ENCODE measurements around the gene PSME3. TPM values are rescaled to one million over a fixed set of nuclear protein-coding genes. Genes with fewer than 3 reads are reported as not detected.

PSME3 gene
- total RNA-seq, 2 donors from 2014 or later, result 89.7 to 104 TPM

- DNase-seq, result no peak
- intact Hi-C loops (cut with DNase I, micrococcal nuclease), result no loop called here
- ATAC-seq, result no peak
Measured at GRCh38 chr17:42809250-42809649, 23.9 kb upstream of the PSME3 start.

GRCh38 chr17:42814633-42815399 lies 18.4 kb upstream of the PSME3 start:
- ATAC-seq, result no peak
- DNase-seq, result no peak
- intact Hi-C loops (cut with DNase I, micrococcal nuclease), result no loop called here

DNA sequence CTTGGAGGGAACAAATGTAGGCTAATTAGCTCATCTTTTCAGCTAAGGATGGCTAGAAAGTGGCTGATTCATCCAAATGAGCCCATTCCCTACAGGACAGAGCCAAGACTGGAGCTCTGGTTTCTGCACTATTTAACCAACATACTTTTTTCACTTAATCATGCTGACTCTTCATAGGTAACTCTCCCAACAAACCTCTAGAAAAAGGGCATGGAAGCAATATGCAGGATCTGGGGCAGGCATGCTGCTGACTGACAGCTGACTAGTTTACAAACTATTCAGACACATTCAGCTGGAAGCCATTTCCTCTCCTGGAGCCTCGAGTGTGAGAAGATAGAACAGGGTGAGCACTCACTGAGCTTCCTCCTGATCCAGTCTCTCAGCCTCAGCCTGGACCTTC lies 15.3 kb upstream of the PSME3 start:
- intact Hi-C loops (cut with DNase I, micrococcal nuclease), result no loop called here
- DNase-seq (no peak), ATAC-seq (no peak)

- intact Hi-C loops (cut with DNase I, micrococcal nuclease), result no loop called here
- no peak for DNase-seq
- ATAC-seq, result no peak
Measured at GRCh38 chr17:42818379-42818778, 14.8 kb upstream of the PSME3 start.

GRCh38 chr17:42819939-42820535 lies 13.2 kb upstream of the PSME3 start:
- intact Hi-C loops (cut with DNase I, micrococcal nuclease), result loop anchor here in 1 of 2 donors (10.0 kb wide), 1 partner anchor 105 kb away; no protein-coding TSS in a partner anchor
- DNase-seq, result peak; percentile 49 to 77

GRCh38 chr17:42821176-42821575 lies 12.0 kb upstream of the PSME3 start:
- ATAC-seq (no peak), DNase-seq (no peak)
- intact Hi-C loops (cut with DNase I, micrococcal nuclease), result loop anchor here in 1 of 2 donors (10.0 kb wide), 1 partner anchor 106 kb away; no protein-coding TSS in a partner anchor

More at GRCh38 chr17:42819939-42820535, 13.2 kb upstream of the PSME3 start:
- no peak for ATAC-seq

- intact Hi-C loops (cut with DNase I, micrococcal nuclease), result loop anchor here in 1 of 2 donors (10.0 kb wide), 1 partner anchor 113 kb away; no protein-coding TSS in a partner anchor
- ATAC-seq (no peak), DNase-seq (no peak)
Measured at GRCh38 chr17:42827472-42827871, 5.7 kb upstream of the PSME3 start.

DNA sequence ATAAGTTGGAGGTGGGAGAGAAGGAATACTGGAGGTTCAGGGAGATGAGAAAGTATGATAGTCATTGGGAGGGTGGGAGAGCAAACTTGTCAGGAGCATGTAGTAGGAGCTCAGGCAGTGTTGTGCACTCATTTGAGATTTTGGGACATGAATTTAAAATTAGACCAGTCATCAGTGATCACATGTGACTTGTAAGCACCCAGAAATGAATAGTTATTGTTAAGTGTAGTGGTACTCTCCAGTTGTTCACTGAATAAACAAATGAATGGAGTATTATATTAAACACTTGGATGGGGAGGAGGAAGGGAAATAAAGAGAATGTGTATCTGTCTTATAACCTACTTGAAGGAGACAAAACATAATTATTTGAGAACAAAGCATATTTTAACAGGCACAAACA lies 2.2 kb upstream of the PSME3 start:
- intact Hi-C loops (cut with DNase I, micrococcal nuclease), result no loop called here
- DNase-seq, result no peak
- ATAC-seq, result no peak

GRCh38 chr17:42832213-42832933 lies 824 bp upstream of the PSME3 start:
- ATAC-seq, result peak; percentile 35
- DNase-seq, result no peak
- intact Hi-C loops (cut with DNase I, micrococcal nuclease), result no loop called here

GRCh38 chr17:42833767-42834422 lies 698 bp downstream of the PSME3 start:
- DNase-seq (no peak), ATAC-seq (peak; percentile 16)
- intact Hi-C loops (cut with DNase I, micrococcal nuclease), result no loop called here

DNA sequence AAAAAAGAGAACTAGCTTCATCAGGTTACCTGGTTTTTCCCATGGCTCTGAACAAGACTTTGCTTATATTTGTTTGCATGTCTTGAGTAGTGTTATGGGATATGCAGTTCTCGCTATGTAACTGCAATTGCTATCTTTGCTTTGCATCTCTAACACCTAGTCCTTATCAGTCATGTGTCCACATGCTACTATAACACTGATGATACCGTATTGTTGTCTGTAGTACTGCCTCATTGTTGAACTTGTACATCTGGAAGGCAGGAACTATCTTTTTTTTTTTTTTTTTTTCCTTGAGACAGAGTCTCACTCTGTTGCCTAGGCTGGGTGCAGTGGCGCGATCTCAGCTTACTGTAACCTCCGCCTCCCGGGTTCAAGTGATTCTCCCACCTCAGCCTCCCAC lies 2.5 kb downstream of the PSME3 start:
- ATAC-seq (no peak), DNase-seq (no peak)
- intact Hi-C loops (cut with DNase I, micrococcal nuclease), result no loop called here

GRCh38 chr17:42841975-42842685 lies 8.9 kb downstream of the PSME3 start:
- intact Hi-C loops (cut with DNase I, micrococcal nuclease), result loop anchor here in 1 of 2 donors (5.0 kb wide), 1 partner anchor 85 kb away; no protein-coding TSS in a partner anchor
- DNase-seq, result no peak
- ATAC-seq, result no peak

GRCh38 chr17:42843358-42843934 lies 10.2 kb downstream of the PSME3 start:
- DNase-seq, result no peak

DNA sequence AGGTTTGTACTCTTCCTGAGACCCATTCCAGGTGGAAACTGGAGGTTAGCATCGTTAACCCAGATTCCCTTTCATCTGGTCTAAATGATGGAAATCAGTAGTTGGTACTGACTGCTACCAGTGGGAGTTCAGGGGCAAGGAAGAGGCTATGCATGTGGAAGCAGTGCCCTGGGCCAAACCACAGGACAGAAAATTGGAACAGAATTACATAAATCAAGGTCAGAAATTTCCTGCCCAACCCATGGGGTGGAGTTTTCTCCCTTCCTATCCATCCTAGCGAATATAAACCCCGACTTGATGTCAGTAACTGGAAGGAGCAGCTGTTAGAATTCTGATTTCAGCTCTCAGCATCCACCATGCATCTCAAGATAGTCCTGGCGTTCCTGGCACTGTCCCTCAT lies 11.1 kb downstream of the PSME3 start, which contains the start of gene AOC2:
Gene AOC2, plus strand, starts transcription at position 310 of the 400 bp plus-strand sequence. Its CDS starts 47 bp downstream, at position 357.
- ATAC-seq, result no peak
- intact Hi-C loops (cut with DNase I, micrococcal nuclease), result loop anchor here in 1 of 2 donors (5.0 kb wide), 1 partner anchor 83 kb away; no protein-coding TSS in a partner anchor

More at GRCh38 chr17:42843358-42843934, 10.2 kb downstream of the PSME3 start:
- intact Hi-C loops (cut with DNase I, micrococcal nuclease), result loop anchor here in 1 of 2 donors (5.0 kb wide), 1 partner anchor 84 kb away; no protein-coding TSS in a partner anchor
- ATAC-seq, result peak; percentile 86

GRCh38 chr17:42844761-42845555 lies 11.8 kb downstream of the PSME3 start:
- ATAC-seq, result no peak
- DNase-seq, result no peak
- intact Hi-C loops (cut with DNase I, micrococcal nuclease), result loop anchor here (5.0 kb wide), 2 partner anchors 82 to 92 kb away; no protein-coding TSS in a partner anchor

More for the DNA sequence above, 11.1 kb downstream of the PSME3 start, which contains the start of gene AOC2:
- DNase-seq, result no peak

- no peak for DNase-seq
- intact Hi-C loops (cut with DNase I, micrococcal nuclease), result loop anchor here in 1 of 2 donors (5.0 kb wide), 1 partner anchor 92 kb away; no protein-coding TSS in a partner anchor
- ATAC-seq, result no peak
Measured at GRCh38 chr17:42845556-42845917, 12.3 kb downstream of the PSME3 start.

All from left colon (tissue), 2 donors.